Amygdala (tissue), 56 donors: ENCODE data around the gene DAW1.

ENCODE experiments used
- DNase-seq, 56 donors: peaks; one replicate each; lab custom pipeline; 2025; lab: John Stamatoyannopoulos, UW

The DAW1 gene

DNA sequence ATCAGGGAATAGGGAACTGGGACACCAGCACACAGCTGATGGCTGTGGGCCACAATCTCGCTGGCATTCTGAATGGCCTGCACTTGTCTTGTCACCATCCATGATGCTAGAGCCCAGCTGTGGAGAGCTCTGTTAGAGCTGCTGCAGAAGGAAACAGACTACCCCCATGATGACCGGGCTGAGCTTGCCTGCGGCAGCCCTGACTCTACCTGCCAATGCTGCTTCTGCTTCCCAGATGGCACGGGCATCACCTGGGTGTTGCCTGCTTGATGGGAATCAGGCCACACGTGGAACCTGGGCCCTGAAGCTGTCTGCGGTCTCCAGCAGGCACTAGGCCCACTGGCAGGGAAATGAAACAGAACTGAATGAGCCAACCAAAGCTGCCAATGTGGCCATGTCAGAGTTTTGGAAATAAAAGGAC lies 11.2 kb upstream of the DAW1 start:
- peak in 39 of 56 donors; percentile 5 to 76 (median 34) for DNase-seq

DNA sequence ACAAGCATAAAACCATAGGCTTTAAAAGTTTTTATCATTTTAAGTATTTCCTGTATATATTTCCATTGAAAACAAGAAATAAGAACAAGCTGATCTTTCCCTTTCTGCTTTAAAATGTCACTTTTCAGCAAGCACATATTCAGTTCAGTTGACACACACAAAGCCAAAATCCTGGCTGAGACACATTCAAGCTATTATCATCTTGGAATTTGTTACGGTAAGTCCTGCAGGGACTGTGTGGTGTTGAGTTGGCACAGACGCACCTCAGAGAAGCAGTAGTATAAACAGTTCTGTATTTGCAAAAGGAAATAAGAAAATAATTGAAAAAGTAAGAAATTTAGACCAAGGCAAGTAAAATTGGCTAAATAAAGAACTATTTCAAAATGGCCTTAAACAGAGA lies 10.4 kb upstream of the DAW1 start:
- no peak for DNase-seq

DNA sequence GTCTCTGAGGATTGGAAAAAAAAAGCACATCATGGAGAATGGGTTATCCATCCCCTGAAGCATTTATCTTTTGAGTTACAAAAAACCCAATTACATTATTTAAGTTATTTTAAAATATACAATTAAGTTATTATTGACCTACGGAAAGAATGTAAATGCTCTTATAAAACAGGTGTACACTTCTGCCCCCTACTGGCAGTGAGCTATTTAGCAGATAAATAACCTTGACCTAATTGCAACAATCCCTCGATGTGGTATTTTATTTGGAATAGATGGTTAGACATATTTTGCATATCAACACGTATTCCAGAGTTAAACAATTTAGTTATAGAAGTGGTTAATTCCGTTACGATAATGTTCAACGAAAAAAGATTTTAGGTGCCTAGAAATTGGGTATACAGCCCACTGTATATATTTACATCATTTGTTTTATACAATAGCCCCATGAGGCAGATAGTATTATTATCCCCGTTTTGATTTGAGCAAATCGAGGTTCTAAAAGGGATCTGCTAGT lies 9.1 kb upstream of the DAW1 start:
- peak in 2 of 56 donors; percentile 1 to 28 for DNase-seq

DNA sequence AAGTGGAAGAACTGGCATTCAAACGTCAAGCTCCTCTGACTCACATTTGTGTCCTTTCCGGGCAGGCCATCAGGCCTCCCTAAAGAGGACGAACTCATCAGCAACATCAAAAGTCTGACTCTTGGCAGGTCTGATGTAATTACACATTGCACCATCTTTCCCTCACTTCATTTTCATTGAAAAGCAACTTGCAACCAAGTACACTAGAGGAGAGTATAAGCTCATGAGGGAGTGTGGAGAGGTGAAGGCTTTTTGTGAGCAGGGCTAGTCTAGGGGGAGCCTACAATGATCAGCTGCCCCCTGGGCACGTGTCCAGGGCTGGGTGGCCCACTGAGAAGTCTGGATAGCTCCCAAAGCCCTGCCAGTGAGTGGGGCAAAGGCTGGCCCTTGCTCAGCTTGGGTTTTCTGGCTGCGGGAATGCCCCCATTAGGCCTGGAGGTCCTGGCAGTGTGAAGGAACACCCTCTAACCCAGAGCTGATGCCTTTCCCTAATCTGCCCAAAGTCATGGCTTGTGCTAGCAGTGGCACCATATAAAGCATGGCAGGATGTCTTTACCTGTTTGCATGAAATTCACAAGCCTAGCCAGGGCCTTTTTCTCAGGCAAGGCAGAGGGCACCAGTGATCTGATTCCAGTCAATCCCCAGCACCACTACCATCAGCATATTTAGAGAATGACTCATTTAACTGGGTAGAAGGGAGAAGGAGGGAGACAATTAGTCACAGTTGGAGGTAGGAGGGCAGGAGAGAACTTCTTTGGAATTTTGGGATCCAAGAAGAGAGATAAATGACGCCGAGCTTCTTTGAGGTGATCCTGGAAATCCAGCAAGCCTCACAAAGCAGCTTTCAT lies 8.5 kb upstream of the DAW1 start:
- no peak for DNase-seq

DNA sequence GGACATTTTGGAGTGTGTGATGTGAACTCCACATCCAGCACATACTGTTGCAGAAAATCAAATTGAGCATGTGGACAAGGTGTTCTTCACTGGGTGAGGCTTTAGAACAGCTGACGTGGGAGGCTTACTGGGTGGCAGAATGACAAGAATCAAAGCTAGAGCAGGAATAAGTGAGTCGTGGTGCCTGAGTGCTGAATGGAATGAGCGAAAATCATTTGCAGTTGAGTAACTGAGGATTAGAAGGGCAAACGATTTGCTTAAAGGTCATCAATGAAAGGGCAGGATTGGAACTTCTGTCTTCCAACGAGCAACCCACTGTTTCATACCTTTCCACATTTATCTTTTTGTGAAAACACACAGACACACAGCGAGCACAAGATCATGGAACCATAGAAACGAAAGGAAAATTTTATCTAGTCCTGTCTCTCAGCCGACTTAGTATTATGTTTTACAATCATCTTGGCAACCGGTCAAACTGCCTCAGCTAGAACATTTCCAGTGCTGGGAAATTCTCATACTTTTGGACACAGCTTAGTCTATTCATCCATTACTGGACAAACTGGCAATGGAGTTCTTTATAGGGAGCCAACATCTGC lies 7.2 kb upstream of the DAW1 start:
- DNase-seq, result peak in 3 of 56 donors; percentile 13 to 36 (median 20)

DNA sequence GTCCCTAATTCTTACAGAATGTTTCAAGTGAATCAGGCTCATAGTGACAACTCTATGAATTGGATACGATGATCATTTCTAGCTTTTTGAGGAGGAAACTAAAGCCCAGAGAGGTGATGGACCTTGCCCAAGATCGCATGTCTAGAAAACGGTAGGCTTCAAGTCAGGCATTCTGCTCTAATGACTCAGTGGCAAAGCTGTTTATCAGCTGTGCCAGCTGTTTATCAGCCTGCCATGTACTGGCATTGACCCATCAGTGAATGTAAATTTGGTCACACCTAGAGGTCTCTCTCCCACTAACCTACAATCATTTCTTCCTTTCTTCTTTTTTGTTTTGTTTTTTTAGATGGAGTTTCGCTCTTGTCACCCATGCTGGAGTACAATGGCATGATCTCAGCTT lies 6.1 kb upstream of the DAW1 start:
- DNase-seq, result no peak

DNA sequence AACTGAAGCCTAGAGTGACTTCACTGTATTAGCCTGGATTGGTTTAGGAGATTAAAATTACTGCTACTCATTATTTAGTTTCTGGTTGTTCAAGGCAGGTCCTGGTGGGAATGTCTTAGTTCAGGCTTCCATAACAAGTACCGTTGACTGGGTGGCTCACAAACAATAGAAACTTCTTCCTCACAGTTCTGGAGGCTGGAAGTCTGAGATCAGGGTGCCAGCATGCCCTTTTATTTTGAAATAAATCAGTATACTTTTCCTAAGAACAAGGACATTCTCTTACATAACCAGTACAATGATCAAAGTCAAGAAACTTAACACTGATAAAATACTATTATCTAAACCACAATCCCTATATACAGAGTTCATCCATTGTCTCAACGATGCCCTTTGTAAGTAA lies 4.0 kb upstream of the DAW1 start:
- DNase-seq, result no peak

DNA sequence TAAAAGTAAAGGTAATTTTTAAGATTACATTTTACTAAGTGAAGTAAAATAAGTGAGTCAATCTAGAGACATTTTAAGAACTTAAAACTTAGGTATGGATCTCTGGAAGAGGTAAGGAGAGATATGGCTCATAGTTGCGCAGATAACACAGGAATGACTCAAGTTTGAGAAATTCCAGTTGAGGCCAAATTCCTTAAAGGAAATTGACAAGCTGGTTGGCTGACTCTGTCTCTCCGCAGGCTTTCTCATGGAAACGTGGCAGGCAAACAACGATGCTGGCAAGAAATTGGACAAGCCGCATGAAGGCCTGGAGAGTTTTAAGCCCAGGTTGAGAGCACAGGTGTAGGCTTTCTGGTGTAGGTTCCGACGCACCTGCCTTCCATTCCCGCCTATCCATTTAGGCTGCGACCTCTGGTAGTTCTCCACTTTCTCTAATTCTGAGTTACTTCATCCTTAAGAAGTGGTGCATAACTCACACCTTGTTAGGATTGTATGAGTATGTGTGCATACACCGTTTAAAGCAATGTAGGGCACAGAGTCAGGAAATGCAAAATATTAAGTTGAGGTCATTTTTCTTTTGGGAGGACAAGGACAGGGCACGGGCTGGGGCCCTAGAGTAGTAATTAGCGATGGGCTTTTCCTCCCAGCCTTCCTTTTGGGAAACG lies 589 bp upstream of the DAW1 start:
- no peak for DNase-seq

DNA sequence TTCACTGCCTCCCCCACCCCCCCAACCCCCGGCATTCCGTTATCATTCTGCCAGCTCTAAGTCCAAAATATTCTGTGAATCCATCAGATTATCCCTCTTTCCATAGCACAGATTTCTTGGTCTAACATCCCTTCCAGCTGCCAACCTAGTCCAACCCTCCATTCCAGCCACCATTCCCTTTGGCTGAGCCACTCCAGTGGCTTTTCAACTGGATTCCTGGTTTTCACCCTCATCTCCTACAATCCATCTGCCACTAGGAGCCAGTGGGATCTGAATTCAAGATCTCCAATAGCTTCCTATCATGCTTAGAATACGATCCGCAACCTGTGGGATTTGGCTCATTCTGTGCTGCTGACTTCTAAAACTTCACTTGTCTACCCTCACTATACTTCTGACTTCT lies 1.2 kb downstream of the DAW1 start:
- no peak for DNase-seq

DNA sequence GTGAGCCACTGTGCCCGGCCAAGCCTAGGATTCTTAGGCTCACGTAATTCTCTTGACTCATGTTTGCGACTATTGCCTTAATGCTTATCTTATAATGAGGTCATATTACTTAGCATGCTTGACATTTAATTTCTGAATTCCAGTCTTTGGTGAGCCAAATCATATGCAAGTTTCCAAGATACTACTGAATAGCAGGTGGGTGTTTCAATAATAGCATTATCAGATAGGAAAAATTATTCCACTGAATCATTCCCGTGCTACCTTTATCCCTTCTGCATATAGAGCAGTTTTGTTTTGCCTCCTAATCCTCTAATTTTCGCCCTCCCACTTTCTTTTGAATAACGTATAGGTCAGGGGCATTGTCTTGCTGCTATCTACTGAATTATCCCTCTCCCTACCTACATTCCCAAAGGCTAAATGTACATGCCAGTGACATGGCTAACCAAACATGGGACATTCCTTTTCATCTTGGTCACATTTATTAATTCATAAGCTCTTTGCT lies 4.9 kb downstream of the DAW1 start:
- no peak for DNase-seq

DNA sequence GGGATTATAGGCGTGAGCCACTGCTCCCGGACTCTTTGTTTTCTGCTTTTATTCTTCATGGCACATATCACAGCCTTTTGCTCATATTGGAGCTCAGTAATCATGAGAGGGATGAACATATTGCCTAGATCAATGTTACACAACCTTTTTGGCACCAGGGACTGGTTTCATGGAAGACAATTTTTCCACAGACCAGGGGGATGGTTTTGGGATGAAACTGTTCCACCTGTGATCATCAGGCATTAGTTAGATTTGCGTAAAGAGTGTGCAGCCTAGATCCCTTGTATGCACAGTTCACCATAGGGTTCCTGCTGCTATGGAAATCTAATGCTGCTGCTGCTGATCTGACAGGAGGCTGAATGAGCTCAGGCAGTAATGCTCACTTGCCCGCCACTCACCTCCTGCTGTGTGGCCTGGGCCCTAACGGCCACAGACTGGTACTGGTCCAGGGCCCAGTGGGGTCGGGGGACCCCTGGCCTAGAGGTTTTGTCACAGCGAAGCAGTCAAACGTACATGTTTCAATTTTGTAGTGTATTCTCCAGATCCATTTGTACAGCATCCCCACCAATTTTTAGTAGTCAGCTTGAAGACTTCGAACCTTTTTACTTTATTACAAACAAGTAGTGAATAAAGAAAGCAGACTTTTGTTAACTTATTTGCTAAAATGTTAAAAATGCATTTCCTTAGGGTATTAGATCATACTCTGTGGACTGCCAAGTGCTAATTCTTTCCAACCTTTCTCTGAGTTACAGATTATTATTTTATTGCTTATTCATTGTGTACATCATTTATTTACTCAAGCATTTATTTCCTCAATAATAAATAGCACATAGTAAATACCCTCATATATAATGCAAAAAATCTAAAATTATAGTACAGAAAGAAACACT lies 6.2 kb downstream of the DAW1 start:
- DNase-seq, result no peak

DNA sequence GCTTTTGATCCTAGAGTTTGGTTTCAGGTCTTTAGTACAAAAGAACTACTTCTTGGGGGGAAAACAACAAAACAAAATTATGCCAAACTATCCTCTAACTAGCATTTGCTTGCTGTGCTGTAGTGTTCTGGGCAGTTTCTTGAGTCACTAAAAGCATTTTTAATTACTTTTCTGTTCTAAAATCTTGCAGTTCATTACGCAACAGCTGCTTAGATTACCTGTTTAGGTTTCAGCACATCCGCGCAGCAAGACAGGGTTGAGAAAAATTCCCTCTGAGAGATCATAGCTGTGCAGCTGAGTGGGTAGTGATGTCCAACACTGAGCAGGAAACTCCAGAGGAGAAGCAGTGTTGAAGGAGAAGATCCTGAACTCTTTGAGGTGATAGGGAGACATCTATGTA lies 9.0 kb downstream of the DAW1 start:
- no peak for DNase-seq

DNA sequence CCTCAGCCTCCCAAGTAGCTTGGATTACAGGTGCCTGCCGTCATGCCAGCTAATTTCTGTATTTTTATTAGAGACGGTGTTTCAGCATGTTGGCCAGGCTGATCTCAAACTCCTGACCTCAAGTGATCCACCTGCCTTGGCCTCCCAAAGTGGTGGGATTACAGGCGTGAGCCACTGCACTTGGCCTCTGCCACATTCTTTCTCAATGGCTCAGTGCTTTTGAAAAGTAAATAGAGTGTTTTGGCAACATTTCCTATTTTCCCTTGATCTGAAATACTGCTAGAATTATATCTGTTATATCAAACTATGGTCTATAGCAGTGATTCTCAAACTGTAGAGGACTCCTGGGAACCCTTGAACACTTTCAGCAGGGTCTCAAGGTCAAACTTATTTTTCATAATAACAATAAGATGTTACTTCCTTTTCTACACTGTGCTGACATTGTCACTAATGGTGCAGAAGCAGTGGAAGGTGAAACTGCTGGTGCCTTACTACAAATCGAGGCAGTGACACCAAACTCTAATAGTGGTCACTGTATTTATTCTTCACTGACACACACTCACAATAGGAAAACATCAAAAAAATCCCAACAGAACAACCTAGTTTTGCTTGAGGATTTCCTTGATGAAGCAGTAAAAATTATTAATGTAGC lies 10.6 kb downstream of the DAW1 start:
- DNase-seq, result no peak

DNA sequence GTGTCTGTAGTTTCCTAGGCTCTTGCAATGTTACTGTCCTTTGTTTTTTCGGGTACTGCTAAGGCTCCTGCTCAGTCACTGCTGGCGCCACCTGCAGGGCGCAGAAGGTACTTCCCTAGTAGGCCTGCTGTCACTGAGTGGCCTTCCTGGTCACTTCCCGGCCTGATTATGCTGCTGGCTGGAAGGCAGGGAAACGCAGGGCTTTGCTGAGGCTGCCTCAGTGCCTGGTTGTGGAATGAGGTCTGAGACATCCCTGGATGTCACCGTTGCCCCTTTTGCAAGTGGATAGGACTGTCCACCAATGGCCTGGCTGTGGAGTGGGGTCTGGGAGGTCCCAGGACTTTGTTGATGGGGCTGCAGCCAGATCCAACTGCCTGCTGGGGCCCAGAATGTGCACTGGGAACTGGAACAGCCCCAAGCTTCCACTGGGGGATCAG lies 13.1 kb downstream of the DAW1 start:
- DNase-seq, result peak in 7 of 56 donors; percentile 1 to 70 (median 13)

DNA sequence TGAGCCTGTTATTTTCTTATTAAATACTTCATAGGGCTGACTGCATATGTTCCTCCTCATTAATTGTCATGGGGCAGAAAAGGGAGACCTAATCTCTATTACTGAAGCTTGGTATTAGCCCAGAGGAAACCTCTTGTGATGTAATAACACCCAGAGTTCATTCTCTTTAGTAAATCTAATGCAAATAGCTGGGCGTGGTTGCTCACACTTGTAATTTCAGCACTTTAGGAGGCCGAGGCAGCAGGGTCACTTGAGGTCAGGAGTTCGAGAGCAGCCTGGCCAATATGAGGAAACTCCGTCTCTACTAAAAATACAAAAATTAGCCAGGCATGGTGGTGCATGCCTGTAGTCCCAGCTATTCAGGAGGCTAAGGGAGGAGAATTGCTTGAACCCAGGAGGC lies 14.7 kb downstream of the DAW1 start:
- no peak for DNase-seq

DNA sequence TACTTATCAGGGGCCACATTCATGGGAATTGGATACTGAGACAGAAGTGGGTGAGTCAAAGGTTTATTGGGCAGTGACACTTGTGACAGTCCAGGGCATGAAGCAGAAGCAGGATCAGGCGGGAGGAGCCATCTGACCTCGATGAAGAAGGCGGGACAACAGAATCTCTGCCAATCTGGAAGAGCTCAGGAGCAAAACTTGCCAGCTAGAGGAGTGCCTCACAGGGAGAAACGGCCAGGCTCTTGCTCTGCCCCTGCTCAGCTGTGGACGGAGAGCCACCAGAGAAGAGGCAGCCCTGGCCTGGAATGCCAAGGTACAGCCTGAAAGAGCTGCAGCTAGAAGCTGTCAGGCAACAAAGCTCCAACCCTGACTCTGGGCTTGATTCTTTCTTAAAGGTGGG lies 16.9 kb downstream of the DAW1 start:
- DNase-seq, result no peak

DNA sequence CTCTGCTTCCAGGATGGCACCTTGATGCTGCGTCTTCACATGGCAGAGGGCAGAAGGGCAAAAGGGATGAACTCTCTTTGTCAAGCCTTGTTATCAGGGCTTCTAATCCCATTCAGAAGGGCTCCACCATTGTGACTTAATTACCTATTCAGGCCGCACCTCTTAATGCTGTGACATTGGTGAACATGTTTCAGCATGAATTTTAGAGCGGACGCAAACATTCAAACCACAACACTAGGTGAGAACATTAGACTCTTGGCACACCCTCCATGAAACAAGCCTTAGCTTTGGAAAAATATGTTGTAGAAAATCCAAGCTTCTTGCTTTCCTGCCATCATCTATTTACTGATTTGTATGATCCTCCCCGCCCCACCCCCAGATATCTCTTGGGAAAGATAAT lies 17.9 kb downstream of the DAW1 start:
- DNase-seq, result no peak

DNA sequence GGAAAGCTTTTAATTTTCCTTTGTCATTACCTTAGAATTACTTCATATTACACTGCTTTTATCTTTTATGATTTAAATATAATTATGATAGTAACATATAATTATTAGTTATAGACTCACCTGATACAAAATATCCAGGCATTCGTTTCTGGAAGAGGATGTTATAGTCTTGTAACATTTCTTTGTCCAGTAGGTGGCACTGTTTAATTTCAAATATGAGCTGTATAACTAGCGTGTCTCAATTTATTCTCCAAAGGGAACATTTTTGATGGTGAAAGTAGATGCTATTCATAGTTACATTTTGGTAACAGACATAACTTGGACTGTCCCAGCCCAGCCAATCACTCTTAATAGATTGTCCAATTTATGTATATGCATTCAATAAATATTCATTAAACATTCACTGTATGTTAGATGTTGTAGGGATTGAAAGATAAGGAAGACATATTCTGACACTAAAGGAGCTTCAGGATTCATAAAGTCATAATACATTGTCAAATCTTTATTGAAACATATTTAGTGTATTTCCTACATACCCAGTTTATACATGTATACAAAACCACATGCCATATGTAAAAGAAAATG lies 19.2 kb downstream of the DAW1 start:
- DNase-seq, result peak in 1 of 56 donors; percentile 32

DNA sequence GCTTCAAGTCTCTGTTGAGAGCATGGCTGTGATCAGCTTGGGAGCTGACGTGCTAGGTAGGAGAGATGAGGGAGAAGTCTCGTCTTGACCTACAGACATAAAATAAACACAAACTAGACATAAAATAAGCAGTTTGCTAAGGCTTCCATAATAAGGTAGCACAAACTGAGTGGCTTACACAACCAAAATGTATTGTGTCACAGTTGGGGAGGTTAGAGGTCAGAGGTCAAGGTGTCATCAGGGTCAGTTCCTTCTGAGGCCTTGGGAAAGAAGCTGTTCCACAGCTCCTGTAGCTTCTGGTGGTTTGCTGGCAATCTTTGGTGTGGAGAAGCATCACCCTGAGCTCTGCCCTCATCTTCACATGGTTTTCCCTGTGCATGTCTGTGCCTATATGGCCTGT lies 20.2 kb downstream of the DAW1 start:
- no peak for DNase-seq
